Measurements from ENCODE around the gene GTF2IRD1.
A peak's percentile ranks its signal among the peaks of the same experiment; 100 is the strongest.
"Not testable (repeated sequence)": the region's sequence is repeated elsewhere in the genome, so short reads cannot be mapped to it uniquely, and the experiment has no call there.

GTF2IRD1 gene

GRCh38 chr7:74470504-74470903 is 16.8 kb downstream of the GTF2IRD1 start:
- no peak for DNase-seq

DNA sequence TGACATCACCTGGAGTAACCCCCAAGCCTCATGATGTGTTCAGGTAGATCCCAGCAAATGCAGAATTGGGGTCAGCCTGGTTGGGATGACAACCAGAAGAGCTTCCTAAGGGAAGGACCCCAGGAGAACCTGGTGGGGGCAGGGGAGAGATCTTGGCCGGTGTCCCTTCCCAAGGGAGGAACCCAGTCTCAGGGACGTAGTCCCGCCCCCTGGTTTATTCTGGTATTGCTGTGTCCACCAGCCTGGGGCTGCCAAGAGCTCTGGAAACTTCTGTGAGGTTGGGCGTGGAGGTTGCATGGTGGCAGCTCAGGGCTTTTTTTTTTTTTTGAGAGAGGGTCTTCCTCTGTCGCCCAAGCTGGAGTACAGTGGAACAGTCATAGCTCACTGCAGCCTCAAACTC is 19.4 kb downstream of the GTF2IRD1 start:
- DNase-seq, result no peak

DNA sequence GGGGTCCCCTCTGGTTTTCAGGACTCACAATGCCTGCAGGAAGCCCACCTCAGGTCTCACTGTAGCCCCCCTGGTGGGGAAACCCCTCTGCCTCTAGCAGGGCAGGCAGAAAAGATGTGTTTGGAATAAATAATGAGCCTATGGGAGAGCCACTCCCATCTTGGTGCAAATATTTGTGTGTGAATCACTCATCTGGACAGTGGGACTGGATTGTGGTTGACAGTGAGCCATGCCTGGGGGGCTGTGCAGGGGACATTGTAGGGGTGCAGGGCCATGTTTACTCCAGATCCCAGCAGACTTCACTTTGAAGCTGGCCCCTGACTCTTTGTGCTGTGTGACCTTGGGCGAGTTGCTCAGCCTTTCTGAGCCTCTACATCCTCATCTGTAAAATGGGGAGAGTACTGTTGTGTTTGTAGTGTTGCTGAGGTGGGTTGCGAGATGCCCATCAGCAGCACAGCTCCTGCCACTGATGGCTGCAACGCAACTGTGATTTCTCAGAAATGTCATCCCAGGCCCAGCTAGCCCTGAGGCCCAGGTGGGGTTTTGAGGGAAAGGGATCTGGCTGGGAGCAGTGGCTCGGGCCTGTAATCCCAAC is 20.7 kb downstream of the GTF2IRD1 start:
- DNase-seq, result no peak

DNA sequence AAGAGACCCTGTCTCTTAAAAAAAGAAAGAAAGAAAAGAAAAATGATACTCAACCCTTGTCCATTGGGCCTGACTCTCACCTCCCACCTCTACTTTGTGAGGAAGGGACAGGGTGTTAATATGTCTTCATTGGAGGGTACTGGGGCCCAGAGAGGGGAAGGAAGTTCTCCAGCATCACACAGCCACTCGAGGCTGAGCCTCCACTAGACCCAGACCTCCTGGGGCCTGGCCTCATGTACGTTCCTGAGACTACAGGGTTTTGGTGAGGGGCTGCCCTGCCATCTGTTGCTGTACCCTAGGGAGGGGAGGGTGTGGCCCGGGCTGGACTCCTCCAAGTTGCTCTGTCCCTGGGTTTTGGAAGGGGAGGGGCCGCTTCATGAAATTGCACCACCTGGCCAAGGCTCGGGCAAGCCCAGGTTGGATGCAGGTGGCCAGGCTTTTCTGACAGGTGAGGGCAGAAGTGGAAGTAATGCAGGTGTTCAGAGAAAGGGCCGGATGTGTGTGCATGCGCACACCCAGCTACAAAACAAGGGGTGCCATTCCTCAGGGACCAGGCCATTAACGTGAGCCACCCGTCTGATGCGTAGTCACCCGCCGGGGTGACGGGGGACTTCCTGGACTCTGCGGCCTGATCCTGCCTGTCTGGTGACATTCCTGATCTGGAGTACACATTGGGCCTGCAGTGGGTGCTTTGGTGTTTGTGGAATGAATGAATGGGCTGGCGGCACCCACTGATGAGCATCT is 21.7 kb downstream of the GTF2IRD1 start:
- DNase-seq, result no peak

DNA sequence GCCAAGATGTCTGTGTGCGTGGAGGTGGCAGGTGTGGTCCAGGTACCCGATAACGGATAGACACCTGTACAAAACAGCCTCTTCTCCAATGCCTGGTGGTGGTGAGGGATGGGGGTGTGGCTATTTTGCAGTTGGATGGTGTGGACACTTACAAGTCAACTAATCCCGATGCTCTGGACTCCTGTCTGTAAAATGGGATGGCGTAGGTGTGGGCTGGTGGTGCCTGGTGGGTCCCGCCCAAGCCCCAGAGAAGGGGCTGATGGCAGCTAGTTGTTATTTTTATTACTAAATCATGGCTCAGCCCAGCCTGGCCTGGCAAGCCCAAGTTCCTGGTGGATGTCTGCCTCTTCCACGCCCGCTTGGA is 22.3 kb downstream of the GTF2IRD1 start:
- DNase-seq, result no peak

DNA sequence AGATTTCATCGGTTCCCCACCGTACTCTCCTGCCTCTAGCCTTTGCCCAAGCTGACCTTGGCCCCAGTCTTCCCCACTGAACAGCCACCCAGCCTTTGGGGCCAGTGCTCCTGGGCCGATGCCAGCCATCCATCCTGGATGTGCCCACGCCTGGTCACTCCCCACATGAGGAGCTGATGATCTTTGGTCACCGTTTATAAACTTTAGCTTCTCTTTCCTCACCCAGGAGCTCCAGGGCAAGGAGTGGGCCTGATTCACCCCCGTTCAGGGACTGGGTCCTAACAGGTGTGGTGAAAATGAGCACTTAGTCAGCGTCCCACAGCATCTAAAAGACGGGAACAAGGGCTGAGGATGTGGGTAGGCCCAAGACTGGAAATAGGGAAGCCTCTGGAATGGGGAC is 22.9 kb downstream of the GTF2IRD1 start:
- no peak for DNase-seq

DNA sequence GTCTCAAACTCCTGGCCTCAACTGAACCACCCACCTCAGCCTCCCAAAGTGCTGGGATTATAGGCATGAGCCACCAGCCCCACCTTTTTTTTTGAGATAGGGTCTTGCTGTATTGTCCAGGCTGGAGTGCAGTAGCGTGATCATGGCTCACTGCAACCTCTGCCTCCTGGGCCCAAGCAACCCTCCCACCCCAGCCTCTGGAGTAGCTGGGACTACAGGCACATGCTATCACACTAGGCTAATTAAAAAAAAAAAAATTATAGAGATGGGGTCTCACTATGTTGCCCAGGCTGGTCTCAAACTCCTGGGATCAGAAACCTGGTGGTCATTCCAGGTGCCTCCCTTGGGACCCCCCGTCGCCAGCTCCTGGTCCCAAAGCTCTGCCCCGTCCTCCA is 25.0 kb downstream of the GTF2IRD1 start:
- DNase-seq, result no peak

DNA sequence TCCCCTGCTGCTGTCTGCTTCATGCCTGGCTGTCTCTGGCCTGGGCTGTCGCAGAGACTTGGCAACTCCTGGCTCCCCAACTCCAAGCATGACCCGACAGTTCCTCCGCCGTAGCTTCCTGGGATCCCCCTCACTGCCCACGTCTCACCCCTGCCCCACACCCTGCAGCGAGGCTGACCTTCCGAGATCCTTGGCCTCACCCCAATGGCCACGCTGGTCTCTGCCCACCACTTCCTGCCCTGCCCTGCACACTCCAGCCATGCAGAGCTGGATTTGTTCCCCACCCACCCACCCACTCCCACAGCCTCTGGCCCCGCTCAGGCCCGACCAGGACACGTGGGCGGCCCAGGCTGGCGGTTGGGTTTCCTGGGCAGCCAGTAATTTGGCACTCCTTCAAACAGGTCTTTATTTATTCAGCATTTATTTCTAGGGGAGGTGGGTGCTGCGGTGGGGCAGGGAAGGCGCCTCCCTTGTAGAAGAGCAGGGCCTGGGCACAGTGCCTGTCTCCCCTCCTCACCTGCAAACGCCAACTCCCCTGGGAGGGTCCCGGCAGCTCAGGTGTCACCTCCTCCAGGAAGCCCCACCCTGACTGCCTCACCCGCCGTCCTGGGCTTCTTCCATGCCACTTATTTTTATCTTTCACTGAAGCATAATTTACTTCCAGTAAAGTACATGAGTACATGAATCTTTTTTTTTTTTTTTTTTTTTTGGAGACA is 25.5 kb downstream of the GTF2IRD1 start:
- DNase-seq, result no peak

GRCh38 chr7:74479961-74480829 is 26.5 kb downstream of the GTF2IRD1 start:
- DNase-seq, result peak; percentile 18

DNA sequence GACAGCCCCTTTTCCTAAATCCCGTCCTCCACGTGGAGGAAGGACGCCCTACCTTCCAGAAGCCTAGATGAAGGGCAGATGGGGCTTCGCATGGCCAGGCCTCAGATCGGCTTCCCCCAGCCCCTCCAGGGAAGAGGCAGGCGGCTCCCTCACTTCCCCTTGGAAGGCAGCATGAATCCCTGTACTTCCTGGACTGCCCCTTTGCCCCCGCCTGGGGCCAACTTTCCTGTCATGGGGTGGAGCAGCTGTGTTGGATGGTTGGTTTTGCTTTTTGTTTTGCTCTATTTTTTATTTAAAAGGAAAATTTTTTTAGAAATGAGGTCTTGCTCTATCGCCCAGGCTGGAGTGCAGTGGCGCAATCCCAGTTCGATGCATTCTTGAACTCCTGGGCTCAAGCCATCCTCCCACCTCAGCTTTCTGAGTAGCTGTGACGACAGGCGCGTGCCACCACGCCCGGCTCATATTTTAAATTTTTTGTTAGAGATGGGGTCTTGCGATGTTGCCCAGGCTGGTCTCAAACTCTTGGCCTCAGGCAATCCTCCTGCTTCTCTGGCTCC is 27.2 kb downstream of the GTF2IRD1 start:
- no peak for DNase-seq

- no peak for DNase-seq
These were observed 27.9 kb downstream of the GTF2IRD1 start for GRCh38 chr7:74481458-74482196.

GRCh38 chr7:74482197-74482467 is 28.4 kb downstream of the GTF2IRD1 start:
- no peak for DNase-seq

- DNase-seq, result no peak
These were observed 29.1 kb downstream of the GTF2IRD1 start for GRCh38 chr7:74482629-74483401.

DNA sequence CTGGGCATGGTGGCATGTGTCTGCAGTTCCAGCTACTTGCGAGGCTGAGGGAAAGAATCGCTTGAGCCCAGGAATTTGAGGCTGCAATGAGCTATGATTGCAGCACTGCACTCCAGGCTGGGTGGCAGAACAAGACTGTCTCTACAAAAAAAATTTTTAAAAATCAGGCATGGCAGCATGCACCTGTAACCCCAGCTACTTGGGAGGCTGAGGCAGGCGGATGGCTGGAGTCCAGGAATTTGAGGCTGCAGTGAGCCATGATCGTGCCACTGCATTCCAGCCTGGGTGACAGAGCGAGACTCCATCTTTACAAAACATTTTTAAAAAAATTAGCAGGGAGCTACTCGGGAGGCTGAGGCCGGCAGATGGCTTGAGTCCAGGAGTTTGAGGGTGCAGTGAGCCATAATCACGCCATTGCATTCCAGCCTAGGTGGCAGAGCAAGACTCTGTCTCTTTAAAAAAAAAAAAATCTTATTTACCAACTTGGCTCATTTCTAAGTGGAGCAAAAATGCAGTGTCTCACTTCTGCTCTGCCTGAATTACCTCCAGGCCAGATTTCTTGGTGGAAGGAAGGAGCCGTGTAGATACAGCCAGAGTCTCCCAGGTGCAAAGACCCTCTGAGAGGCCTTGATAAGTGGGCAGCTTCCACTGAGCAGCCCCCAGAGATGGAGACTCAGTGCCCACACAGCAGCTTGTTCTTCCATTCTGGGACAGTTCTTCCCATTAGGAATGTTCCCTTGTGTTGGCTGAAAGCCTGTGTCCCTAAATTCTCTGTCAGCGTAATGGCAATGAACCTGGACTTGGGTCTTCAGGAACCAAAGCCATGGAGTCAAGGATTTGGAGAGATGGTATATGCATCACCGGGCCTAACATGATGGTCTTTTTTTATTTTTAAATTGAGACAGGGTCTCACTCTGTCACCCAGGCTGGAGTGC is 30.0 kb downstream of the GTF2IRD1 start:
- DNase-seq, result no peak

DNA sequence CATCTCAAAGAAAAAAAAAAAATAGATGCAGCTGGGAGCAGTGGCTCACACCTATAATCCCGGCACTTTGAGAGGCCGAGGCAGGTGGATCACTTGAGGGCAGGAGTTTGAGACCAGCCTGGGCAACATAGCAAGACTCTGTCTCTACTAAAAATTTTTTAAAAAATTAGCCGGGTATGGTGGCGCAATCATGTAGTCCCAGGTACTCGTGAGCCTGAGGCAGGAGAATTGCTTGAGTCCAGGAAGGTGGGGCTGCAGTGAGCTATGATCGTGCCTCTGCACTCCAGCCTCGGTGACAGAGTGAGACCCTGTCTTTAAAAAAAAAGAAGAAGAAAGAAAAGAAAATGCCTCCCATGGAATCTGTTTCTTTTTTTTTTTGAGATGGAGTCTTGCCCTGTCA is 31.9 kb downstream of the GTF2IRD1 start:
- DNase-seq, result no peak

DNA sequence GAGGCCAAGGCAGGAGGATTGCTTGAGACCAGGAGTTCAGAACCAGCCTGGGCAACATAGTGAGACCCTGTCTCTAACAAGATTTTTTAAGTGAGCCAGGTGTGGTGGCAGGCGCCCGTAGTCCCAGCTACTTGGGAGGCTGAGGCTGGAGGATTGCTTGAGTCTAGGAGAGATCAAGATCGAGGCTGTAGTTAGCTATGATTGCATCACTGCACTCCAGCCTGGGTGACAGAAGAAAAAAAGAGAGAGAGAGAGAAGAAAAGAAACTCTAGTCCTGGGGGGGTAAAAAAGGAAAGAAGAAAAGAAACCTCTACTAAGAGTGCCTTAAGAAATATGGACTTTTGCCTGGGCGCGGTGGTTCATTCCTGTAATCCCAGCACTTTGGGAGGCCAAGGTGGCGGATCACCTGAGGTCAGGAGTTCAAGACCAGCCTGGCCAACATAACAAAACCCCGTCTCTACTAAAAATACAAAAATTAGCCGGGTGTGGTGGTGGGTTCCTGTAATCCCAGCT is 34.9 kb downstream of the GTF2IRD1 start:
- DNase-seq, result not testable (repeated sequence)

DNA sequence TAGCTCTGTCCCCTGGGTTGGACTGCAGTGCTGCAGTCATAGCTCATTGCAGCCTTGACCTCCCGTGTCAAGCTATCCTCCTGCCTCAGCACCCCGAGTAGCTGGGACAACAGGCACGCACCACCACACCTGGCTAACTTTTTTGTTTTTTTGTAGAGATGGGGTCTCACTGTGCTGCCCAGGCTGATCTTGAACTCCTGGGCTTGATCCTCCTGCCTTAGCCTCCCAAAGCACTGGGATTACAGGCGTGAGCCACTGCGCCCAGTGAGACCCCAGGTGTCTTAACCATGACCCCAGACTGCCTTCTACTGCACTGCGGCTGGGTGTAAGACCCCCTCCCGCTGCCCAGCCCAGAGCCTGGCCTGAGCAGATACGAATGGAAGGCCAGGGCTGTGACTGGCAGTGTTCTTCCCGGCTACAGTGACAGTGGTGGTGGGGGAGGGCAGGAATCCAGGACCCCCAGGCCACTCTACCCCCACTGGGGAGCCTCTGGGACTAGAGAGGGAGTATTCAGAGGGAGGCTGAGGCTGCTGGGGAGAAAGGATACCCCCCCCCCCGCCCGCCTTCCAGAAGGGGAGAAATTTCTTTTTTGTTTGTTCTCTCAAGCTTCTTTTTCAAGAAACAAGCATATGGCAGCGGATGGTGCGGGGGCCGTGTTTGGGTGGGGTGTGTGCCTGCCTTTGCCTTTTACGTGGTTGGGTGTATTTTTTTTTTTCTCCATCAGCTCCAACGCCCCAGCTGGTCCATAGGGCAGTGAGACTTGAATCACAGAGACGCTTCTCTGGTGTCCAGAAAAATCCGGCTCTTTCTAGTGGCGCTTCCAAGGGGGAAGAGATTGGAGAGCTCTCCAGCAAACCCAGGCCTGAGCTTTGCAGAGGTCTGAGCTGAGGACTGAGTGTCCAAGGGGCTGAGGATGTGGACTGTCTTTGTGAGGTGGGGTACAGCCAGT is 36.6 kb downstream of the GTF2IRD1 start:
- no peak for DNase-seq

DNA sequence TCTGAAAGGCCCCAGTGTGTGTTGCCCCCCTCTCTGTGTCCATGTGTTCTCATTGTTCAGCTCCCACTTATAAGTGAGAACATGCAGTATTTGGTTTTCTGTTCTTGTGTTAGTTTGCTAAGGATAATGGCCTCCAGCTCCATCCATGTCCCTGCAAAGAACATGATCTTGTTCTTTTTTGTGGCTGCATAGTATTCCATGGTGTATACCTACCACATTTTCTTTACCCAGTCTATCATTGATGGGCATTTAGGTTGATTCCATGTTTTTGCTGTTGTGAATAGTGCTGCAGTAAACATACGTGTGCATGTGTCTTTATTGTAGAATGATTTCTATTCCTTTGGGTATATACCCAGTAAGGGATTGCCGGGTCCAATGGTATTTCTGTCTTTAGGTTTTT is 37.8 kb downstream of the GTF2IRD1 start:
- DNase-seq, result not testable (repeated sequence)

DNA sequence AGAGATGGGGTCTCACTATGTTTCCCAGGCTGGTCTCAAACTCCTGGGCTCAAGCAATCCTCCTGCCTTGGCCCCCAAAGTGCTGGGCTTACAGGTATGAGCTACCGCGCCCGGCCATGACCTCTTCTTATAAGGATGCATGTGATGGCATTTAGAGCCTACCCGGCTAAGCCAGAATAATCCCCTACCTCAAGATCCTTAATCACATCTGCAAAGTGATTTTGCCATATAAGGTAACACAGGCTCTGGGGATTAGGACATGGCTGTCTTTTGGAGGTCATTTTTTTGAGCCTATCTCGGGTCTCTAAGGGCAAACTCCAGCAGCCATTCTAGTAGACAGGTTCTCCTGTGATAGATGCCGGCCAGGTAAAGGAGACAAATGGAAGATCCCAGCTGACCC is 39.6 kb downstream of the GTF2IRD1 start:
- no peak for DNase-seq

Measured in CD4-positive, alpha-beta T cell treated with Interferon gamma for 1 hour (primary cell).